Mucosa of descending colon (tissue), 3 donors: ENCODE data around the gene ENGASE. TPM values are rescaled to one million over a fixed set of nuclear protein-coding genes. Genes with fewer than 3 reads are reported as not detected.
A peak's percentile ranks its signal among the peaks of the same experiment; 100 is the strongest.
"Not testable (repeated sequence)": the region's sequence is repeated elsewhere in the genome, so short reads cannot be mapped to it uniquely, and the experiment has no call there.

ENCODE experiments used
- ATAC-seq: fragments of 200-7000 bp; cut with Tn5 transposase; one replicate; pipeline ENCODE4 v1.9.1; 2020; ENCODE audit warnings: mild to moderate bottlenecking, moderate library complexity
- DNase-seq, 3 donors: peaks; one replicate each; pipeline ENCODE4 v3.0.0-alpha.2; 2020
- H3K36me3 ChIP-seq: fragments of 200-600 bp; one replicate; pipeline ENCODE4 v1.8.0; 2021; ENCODE audit warnings: low read depth, mild to moderate bottlenecking
- H3K4me1 ChIP-seq: fragments of 200-600 bp; one replicate; pipeline ENCODE4 v1.8.0; 2021; ENCODE audit warnings: low read depth, mild to moderate bottlenecking
- H3K4me3 ChIP-seq: fragments of 200-600 bp; one replicate; pipeline ENCODE4 v1.8.0; 2021; ENCODE audit warnings: mild to moderate bottlenecking
- H3K9me3 ChIP-seq: fragments of 200-600 bp; one replicate; pipeline ENCODE4 v1.8.0; 2021; ENCODE audit warnings: mild to moderate bottlenecking
- intact Hi-C, 2 donors: fragments of 100-400 bp; cut with DNase I in 1 of 2; cut with micrococcal nuclease in 1 of 2; formaldehyde crosslinking; loops; one replicate each; pipeline versions ENCODE4 v1.11.0 to v1.11.1; 2022; cut with DNase I, micrococcal nuclease
- total RNA-seq, 3 donors: library from RNA; stranded (reverse); fragmentation: NEBNext Ultra II Directional in 2 of 3; extraction: Animal tissue kit (Norgen Biotek cat#: 25700) in 2 of 3; gene quantifications; one replicate each; pipeline versions ENCODE4 v1.2.1 to v1.2.4, GENCODE V29; 2021 to 2023
- TF ChIP-seq, protein P1 (sequence below): fragments of 200-600 bp; IDR thresholded peaks from one replicate; pipeline ENCODE4 v1.8.0; 2022; ENCODE audit warnings: antibody characterized with exemption, mild to moderate bottlenecking
- donor health status: DM: no; HTN: no; CAD: no; lungs with moderate emphysema.
- donor health status: DM: no; HTN: no; CAD: no.
- donor health status: DM: no; HTN: yes; CAD: no.

Gene ENGASE
- total RNA-seq, 3 donors from 2014 or later, result 89.6 to 160 (median 97.4) TPM

- H3K4me1 ChIP-seq, result peaks cover 41% of the 10 kb centered on the region
- no peak overlapping the region for H3K4me3 ChIP-seq
- ATAC-seq (peak; percentile 2), DNase-seq (no peak)
- intact Hi-C loops, result no loop called here
- no peaks in the 10 kb centered on the region for H3K9me3 ChIP-seq
- TF ChIP-seq, protein P1, sequence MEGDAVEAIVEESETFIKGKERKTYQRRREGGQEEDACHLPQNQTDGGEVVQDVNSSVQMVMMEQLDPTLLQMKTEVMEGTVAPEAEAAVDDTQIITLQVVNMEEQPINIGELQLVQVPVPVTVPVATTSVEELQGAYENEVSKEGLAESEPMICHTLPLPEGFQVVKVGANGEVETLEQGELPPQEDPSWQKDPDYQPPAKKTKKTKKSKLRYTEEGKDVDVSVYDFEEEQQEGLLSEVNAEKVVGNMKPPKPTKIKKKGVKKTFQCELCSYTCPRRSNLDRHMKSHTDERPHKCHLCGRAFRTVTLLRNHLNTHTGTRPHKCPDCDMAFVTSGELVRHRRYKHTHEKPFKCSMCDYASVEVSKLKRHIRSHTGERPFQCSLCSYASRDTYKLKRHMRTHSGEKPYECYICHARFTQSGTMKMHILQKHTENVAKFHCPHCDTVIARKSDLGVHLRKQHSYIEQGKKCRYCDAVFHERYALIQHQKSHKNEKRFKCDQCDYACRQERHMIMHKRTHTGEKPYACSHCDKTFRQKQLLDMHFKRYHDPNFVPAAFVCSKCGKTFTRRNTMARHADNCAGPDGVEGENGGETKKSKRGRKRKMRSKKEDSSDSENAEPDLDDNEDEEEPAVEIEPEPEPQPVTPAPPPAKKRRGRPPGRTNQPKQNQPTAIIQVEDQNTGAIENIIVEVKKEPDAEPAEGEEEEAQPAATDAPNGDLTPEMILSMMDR, result no peak
- no peaks in the 10 kb centered on the region for H3K36me3 ChIP-seq
Measured at GRCh38 chr17:79027925-79028491, 46.6 kb upstream of the ENGASE start.

- Histone ChIP-seq H3K36me3 (no peaks in the 10 kb centered on the region), H3K4me3 (no peak overlapping the region), H3K9me3 (no peaks in the 10 kb centered on the region), H3K4me1 (peaks cover 40% of the 10 kb centered on the region)
- ATAC-seq (no peak), DNase-seq (no peak)
- TF ChIP-seq, protein P1, result no peak
- intact Hi-C loops, result no loop called here
Measured at GRCh38 chr17:79028496-79029326, 45.9 kb upstream of the ENGASE start.

GRCh38 chr17:79029327-79030009 is 45.2 kb upstream of the ENGASE start:
- no peaks in the 10 kb centered on the region for H3K9me3 ChIP-seq
- peaks cover 40% of the 10 kb centered on the region for H3K4me1 ChIP-seq
- no peak for DNase-seq
- no peak for ATAC-seq
- H3K4me3 ChIP-seq, result no peak overlapping the region
- intact Hi-C loops, result no loop called here
- no peaks in the 10 kb centered on the region for H3K36me3 ChIP-seq
- TF ChIP-seq, protein P1, result no peak

DNA sequence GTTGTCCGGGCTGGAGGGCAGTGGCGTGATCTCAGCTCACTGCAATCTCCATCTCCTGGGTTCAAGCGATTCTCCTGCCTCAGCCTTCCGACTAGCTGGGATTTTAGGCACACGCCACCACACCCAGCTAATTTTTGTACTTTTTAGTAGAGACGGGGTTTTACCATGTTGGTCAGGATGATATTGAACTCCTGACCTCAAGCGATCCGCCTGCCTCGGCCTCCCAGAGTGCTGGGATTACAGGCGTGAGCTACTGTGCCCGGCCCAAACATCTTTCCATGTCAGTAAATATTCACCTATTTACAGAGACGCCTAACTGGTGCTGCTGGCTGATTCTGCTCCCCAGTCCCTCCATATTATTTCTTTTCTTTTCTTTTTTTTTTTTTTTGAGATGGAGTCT is 44.0 kb upstream of the ENGASE start:
- H3K36me3 ChIP-seq, intact Hi-C loops, H3K9me3 ChIP-seq, DNase-seq, ATAC-seq, H3K4me3 ChIP-seq: not testable (repeated sequence)
- H3K4me1 ChIP-seq, result peaks cover 29% of the 10 kb centered on the region

DNA sequence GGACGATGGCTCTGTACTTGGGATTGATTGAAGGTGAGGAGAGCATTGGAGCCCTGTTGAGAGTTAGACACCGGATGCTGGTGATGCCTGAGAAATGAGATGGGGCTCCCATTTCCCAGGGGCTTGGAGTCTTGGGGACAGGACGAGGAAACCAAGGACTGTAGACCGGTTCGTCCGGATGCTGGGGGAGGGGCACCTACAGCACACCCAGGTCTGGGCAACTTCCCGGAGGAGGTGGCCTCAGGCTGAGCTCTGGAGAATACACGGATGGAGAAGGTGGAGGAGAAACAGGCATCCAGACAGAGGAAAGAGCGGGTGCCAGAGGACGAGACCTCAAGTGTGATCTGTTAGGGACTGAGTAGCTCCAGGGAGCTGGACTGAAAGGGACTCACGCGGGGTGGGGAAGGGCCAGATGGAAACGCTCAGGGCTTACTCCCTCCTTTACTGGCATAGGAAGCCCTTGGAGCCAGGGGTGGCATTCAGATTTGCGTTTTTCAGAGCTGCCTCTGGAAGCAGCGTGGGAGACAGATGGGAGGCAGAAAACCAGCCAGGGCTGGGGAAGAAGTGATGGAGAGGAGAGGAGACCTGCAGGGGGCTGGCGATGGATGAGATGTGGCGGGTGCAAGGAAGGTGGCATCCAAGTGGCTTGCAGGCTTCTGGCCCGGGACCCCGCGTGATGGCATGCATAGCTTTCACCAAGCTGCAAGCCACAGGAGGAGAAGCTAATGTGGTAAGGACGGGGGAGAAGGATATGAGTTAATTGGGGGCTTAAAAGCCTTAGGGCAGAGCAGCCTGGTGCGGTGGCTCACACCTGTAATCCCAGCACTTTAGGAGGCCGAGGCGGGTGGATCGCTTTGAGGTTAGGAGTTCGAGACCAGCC is 42.4 kb upstream of the ENGASE start:
- no peak for DNase-seq

More for the DNA sequence above, 42.4 kb upstream of the ENGASE start:
- TF ChIP-seq, protein P1, result no peak
- Histone ChIP-seq H3K9me3 (no peaks in the 10 kb centered on the region), H3K4me3 (no peak overlapping the region), H3K36me3 (no peaks in the 10 kb centered on the region), H3K4me1 (peaks cover 15% of the 10 kb centered on the region)
- no peak for ATAC-seq
- intact Hi-C loops, result no loop called here
